Fibroblast of mammary gland (primary cell): ENCODE results near the gene SLC39A11.

Experiments used
- DNase-seq: peaks from one replicate; pipeline ENCODE4 v3.0.0-alpha.2; 2010; ENCODE audit warnings: low read depth
- H3K4me3 ChIP-seq: 2 replicates; pipeline ENCODE4 v1.5.1; 2011; ENCODE audit warnings: low read depth, mild to moderate bottlenecking, low read length, moderate library complexity; ENCODE audit not compliant: control insufficient read depth
- TF ChIP-seq, protein P1 (sequence below): conservative IDR thresholded peaks from 2 replicates; pipeline ENCODE4 v1.5.1; 2011; ENCODE audit warnings: low read depth, low read length, inconsistent platforms; ENCODE audit not compliant: control insufficient read depth, insufficient read depth

Gene SLC39A11

DNA sequence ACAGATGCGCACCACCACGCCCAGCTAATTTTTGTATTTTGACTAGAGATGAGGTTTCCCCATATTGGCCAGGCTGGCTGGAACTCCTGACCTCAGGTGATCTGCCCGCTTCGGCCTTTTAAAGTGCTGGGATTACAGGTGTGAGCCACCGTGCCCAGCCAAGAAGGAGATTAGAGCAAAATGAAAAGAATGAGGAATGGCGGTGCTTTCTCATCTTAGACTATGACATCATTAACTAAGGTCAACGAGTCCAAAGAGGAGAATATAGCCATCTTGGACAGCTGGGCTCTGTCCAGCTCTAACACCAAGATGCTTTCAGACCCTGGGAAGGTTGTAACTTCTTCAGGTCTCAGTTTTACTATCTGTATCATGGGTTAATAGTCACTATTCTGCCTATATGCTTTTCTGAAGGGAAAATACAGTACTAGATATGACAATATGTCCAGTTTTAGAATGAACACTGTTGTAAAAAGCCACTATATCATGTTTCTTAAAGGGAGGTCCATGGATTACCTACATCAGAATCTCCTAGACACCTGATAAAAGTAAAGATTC is 76.7 kb downstream of the SLC39A11 start:
- TF ChIP-seq, protein P1, sequence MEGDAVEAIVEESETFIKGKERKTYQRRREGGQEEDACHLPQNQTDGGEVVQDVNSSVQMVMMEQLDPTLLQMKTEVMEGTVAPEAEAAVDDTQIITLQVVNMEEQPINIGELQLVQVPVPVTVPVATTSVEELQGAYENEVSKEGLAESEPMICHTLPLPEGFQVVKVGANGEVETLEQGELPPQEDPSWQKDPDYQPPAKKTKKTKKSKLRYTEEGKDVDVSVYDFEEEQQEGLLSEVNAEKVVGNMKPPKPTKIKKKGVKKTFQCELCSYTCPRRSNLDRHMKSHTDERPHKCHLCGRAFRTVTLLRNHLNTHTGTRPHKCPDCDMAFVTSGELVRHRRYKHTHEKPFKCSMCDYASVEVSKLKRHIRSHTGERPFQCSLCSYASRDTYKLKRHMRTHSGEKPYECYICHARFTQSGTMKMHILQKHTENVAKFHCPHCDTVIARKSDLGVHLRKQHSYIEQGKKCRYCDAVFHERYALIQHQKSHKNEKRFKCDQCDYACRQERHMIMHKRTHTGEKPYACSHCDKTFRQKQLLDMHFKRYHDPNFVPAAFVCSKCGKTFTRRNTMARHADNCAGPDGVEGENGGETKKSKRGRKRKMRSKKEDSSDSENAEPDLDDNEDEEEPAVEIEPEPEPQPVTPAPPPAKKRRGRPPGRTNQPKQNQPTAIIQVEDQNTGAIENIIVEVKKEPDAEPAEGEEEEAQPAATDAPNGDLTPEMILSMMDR: no peak
- no peak for DNase-seq
- no peak overlapping the region for H3K4me3 ChIP-seq

- no peak for DNase-seq
- TF ChIP-seq, protein P1: no peak
- no peak overlapping the region for H3K4me3 ChIP-seq
These were observed 78.4 kb downstream of the SLC39A11 start for GRCh38 chr17:73013816-73014663.

GRCh38 chr17:73013301-73013700 is 79.2 kb downstream of the SLC39A11 start:
- DNase-seq: no peak
- no peak overlapping the region for H3K4me3 ChIP-seq
- TF ChIP-seq, protein P1: no peak

DNA sequence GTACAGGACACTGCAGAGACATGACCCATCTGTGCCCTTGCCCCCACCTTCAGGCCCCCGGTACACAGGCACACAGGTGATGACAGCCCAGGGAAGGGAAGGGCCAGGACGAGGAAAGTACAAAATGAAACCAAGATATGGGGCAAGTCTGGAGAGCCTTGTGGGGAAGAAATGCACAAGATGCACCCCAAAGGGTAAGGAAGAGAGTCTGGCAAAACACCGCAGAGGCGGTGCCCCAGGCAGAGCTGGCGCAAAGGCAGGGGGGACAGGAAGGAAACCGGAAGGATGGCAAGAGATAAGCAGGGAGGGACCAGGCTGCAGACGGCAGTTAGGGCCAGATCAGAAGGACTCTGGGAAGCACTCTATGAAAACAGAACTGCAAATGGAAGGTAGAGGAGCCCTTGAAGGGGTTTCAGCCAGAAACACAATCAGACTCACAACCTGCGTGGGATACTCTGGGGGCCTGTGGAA is 81.4 kb downstream of the SLC39A11 start:
- H3K4me3 ChIP-seq: no peak overlapping the region
- no peak for DNase-seq
- TF ChIP-seq, protein P1: no peak

DNA sequence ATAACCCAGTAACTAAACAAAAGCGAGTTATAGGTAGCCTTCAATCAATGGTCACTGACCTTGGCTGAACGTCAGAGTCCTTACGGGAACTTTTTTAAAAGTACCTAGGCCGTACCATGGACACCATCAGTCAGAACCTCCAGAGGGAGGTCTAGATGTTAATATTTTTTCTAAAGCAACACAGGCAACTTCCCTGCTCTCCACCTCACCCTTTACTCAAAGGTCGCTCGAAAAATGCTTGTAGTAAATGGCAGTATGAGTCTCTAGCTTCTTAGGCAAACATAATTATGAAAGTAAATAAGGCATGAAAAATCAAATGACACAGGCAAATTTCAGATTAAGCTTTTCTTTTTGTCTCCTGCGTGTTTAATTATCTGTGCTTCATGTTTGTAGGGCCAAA is 82.1 kb downstream of the SLC39A11 start:
- DNase-seq: no peak
- TF ChIP-seq, protein P1: no peak

DNA sequence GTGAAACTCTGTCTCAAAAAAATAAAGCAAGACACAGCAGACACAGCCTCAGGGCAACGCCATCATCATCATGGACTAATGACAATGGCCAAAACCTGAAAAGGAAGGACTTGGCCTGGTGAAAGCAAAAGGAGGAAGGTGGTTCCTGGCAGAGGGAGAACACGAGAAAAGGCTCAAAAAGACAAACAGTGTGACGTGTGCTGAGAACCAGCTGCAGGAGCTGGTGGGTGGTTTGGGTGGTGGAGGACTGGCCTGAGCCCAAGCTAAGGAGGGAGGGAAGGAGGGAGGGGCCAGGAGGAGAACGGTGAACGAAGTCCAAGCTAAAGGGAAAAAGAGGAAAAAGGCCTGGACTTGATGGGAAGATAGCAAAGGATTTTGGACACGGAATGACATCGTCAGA is 85.1 kb downstream of the SLC39A11 start:
- peak; percentile 59 for DNase-seq
- TF ChIP-seq, protein P1: no peak

More for the DNA sequence above, 82.1 kb downstream of the SLC39A11 start:
- H3K4me3 ChIP-seq: no peak overlapping the region

More for the DNA sequence above, 85.1 kb downstream of the SLC39A11 start:
- H3K4me3 ChIP-seq: no peak overlapping the region
